Testis (tissue), 2 donors: ENCODE data around the gene ZBTB6.

Experiments used
- CTCF ChIP-seq, 3 experiments: fragments of 450-650 bp in 2 of 3; fragments of 200-600 bp in 1 of 3; sonication (generic) in 1 of 3; IDR thresholded peaks; one replicate each; pipeline ENCODE4 v1.5.1; 2016 to 2019; ENCODE audit warnings: antibody characterized with exemption in 3 of 3, mild to moderate bottlenecking in 2 of 3, moderate library complexity in 1 of 3
- POLR2A ChIP-seq: fragments of 450-650 bp; IDR thresholded peaks from one replicate; pipeline ENCODE4 v1.6.1; 2017; ENCODE audit warnings: antibody characterized with exemption, mild to moderate bottlenecking, moderate library complexity

GRCh38 chr9:122955961-122956360 lies 42.8 kb upstream of the ZBTB6 start:
- no peak for TF ChIP-seq CTCF (IDR thresholded peaks at IDR 0.05)
- no peak for TF ChIP-seq POLR2A
